HG02610 (cell line): Measurements from ENCODE around the gene NKAIN2.

Experiments used
- ATAC-seq: cut with Tn5 transposase; IDR thresholded peaks from one replicate; pipeline ENCODE4 v1.9.1; 2021; ENCODE audit warnings: mild to moderate bottlenecking, moderate library complexity; ENCODE audit not compliant: unreplicated experiment

The NKAIN2 gene

DNA sequence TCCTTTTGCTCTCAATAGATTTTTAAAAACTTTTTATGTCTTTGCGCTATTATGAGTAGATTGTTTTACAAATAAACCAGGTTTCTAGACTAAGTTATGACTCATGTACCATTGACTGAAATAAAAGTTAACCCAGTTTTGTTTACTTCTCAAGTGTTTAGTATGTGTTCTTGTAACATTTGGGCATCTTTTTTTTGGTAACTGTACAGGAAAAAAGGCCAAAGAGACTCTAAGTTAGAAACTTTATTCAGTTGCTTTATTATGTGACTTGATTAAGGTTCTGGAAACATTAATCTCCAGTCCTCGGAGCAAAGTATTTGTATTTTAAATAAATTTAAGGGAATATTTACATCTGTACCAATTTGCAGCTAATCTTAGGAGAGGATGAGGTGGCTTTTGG is 2.9 kb downstream of the NKAIN2 start:
- ATAC-seq: no peak

DNA sequence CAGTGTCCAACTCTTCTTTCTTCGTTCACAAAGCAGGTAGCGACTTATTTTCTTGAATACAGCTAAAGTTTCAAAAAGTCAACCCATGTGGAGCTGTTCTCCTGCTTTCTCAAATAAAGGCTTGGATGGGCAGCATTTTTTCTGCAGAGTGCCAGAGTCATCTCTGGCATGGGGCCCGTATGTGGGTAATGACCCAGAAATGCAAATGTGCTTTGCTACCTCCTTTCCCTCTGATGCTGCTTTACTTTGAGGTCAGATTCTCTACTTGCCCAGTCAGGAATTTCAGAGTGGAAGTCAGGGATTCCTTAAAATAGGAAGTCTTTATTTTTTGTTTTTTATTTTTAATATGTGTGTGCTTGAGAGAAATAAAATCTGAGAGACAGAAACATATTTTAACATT is 4.9 kb downstream of the NKAIN2 start:
- no peak for ATAC-seq

DNA sequence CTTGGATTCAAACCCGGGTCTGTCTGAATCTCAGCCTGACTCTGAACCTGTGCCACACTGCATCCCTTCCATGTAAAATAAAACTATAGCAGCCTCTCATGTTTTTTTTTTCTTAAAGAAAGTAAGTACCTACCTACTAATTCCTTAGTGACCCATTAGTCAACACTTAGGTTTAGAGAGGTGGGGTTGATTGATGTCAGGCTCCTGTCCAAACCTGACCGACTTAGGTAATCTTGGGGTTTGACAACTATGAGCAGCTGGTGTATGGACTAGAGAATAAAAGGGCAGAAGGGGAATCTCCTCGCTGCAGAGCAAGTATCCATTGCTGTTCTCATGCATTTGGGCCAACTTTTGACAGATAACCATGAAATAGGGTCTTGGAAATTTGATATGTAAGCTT is 6.5 kb downstream of the NKAIN2 start:
- ATAC-seq: no peak

DNA sequence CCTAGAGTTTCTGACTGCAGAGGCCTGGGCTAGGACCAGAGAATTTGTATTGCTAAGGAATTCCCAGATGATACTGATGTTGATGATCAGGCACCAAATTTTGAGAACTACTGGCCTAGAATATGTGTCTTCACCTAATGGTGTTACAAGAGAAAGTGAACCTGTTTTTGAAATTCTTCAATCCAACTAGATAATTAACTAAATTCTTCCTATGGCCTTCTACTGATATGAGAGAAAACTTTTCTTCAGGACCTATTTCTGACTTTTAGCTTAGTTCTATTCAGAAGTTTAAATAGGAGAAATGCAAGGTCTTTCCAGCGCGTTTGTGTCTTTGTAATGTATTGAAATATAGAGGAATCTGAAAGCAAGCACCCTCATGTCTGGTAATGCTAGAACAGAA is 7.3 kb downstream of the NKAIN2 start:
- no peak for ATAC-seq

DNA sequence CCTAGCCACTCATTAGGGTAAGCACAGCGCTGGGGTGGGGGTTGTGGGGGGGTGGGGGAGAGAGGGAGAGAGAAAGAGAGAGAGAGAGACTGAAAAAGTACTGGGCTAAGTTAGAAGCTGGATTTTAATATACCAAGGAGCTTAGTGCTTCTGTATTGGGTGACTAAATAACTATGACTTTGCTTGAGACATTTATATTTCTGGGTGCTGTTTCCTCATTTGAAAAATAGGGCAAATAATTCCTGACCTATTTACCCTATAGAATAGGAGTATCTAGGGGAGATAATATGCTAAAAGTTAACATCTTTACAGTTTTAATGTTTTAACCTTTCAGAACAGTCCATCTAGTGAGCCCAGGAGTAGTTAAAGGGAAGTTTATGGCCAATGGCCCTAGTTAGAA is 7.7 kb downstream of the NKAIN2 start:
- no peak for ATAC-seq

DNA sequence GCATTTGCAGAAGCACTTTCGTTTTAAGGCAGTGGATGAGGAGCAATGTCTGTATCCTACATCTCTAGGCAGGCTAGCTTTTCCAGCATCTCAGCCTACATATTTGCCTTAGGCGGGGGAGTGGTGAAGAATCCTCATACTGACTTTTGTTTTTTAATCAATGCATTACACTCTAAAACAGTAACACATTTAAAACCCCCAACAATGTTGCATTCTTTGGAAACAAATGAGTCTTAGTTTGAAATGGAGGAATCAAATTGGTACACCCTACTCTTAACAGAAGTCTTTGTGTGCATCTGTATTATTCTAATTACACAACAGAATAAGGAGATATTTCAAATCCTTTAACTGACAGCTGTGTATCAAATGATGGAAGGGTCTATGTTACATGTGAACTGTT is 9.0 kb downstream of the NKAIN2 start:
- ATAC-seq: no peak

DNA sequence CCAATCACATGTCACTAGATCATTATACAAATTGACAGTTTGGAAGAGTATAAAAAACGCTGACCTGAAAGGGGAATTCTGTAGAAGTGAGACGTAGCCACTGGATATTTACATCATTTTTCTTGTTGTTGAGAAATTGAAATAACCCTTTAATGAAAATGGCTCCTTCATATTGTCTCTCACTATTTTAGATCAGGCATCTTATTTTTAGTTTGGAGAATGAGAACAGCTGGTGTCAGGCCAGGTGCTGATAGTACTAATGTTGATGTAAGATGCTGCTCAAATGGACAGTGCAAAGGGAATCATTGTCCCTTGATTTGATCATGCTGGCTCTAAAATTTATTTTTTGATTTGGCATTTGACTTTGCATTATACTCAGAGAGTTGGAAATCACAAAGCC is 17.4 kb downstream of the NKAIN2 start:
- no peak for ATAC-seq

DNA sequence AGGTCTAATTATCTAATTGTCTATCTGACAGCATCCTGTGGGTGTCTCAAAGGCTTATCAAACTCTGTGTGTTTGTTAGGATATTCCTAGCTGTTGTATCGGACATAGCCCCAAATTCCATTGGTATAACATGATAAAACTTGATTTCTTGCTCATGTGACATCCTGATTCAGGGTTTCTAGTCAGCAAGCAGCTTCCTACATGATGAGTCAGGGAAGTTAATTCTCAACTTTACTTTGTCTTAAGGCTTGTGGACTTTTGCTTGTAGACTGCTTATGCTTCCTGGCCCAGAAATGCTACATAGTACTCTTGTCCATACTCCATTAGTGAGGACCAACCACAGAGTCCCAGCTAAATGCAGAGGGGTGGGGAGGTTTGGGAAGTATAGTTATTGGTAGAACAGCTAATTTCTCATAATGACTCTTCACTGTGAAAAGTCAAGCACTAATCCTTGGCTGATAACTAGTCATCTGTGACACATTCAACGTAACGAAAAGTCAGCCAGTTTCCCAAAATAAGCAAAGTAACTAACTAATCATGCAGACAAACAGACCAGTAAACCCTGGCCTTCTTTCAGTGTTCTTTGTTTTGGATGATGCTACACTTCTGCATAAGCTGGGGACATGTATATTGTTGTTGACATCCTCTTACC is 25.8 kb downstream of the NKAIN2 start:
- no peak for ATAC-seq

DNA sequence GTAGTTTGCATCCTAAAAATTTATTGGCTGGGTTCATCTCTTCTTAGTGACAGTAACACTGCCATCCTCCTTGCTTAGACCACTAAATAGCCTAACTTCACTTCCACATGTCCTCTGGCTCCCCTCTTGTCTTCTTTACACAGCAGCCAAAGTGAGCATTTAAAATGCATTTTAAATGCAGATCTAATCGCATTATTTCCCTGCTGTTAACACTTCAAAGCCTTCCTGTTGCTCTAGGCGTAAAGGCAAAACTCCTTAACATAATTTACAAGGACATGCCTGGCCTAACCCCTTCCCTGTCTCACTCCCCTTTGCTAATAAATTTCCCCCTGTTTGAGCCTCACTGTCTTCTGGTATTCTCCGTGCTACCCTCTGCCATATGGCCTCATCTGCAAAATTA is 26.5 kb downstream of the NKAIN2 start:
- ATAC-seq: no peak

DNA sequence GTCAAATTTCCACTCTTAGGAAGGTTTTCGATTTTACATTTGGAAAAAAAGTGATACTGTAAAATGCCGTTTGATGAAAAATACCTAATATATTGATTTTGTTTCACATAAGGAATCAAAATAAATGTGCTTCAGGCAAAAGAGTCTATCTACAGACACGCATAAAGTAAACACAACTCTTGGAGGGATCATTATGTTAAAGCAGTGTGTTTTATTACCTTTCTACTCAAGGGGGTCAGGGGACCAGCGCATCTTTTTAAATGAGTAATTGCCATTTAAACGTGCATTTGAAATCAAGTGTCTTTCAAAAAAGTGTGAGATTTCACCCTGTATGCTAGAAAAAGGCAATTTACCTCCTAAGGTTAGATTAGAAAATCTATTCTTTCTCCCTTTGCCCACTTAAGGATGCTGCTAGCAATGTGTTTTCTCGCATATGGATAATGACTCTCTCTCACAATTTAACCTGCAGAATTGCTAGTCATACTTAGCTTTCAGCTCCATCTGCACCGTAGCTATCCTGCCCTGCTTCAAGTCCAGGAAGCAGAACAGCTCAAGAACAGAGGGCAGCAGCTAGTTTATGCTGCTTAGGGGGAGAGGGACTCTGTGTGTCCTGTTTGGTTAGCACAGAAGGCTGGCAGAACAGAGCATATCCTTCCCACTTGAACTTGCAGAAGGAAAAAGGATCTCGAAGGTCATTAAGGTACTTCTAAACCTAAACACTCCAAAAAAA is 35.0 kb downstream of the NKAIN2 start:
- ATAC-seq: no peak

DNA sequence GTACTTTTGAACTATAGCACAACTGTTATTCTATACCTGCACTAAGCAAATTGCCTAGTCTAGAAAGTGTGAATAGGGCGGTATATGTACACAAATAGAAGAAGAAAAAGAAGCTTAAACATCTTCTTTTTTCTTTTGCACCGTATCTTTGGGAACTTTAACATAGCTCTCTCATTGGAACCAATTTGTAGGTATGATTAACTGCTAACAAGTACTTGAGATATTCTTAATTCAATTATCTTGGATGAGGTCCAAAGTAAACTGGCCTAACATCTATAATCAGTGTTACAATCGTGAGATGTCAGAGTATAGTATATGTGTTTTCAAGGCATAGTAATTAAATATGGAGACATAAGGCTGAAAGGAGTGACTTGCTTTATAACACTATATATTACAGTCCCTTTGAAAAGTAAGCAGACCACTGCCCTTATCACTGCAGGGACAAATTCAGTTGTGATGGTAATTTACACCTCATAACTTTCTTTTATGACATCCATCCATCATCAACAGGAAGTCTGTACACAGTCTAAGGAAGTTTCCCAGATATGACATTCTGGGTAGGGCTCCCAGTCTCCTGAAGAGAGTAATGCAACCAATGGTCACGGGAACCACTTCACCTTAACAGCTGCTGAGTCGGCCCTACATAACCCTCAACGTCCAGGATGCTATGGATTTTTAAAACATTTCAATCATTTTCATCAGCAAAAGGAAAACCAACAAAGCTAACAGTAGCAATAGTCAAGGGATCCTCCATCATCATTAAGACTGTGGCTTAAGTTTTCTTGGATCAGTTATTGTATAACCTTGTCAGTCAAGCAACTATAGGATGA is 37.6 kb downstream of the NKAIN2 start:
- no peak for ATAC-seq

DNA sequence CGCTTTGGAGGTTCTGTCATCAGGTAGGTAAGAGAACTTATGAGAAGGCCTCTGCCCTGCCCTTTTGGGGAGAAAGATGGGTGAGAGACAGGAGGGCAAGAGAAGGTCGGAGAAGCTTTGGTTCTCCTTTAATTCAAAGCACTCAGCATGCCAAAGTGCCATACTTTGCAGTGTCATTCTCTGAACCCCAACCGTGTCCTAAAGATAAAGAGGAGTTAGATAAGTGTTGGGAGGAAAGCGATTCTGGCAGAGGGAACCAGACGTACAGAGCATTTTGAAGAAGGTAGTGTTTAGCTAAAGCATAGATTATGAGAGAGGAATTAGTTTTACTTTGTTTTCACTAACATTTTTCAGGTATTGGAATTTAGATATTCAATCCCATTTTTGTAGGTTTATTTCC is 40.3 kb downstream of the NKAIN2 start:
- ATAC-seq: no peak

DNA sequence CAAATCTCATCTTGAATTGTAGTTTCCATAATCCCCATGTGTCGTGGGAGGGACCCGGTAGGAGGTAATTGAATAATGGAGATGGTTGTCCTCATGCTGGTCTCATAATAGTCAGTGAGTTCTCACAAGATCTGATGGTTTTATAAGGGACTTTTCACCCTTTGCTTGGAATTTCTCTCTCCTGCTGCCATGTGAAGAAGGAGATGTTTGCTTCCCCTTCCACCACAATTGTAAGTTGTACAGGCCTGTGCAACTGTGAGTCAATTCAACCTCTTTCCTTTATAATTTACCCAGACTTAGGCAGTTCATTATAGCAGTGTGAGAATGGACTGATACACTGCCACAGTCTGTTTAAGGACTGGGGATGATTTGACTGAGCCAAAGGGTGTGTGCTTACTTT is 44.7 kb downstream of the NKAIN2 start:
- ATAC-seq: no peak

DNA sequence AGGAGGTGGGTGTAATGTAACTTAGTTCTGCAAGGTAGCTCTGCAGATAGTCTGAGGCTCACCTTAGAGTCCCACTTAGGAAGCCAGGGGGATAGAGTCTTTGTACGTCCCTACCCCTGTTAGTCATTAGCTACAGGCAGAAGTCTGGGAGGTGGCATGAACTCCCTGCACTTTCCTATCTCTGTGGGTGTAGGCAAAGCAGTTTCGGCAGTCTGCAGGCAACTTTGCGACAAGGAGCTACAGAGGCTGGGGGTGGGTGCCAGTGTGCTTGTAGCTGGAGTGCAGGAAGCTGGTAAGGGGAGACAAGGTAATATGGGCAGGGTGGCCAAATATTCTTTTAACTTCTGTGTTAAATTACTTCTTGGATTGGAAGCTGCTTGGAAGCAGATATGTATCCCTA is 45.7 kb downstream of the NKAIN2 start:
- ATAC-seq: no peak

DNA sequence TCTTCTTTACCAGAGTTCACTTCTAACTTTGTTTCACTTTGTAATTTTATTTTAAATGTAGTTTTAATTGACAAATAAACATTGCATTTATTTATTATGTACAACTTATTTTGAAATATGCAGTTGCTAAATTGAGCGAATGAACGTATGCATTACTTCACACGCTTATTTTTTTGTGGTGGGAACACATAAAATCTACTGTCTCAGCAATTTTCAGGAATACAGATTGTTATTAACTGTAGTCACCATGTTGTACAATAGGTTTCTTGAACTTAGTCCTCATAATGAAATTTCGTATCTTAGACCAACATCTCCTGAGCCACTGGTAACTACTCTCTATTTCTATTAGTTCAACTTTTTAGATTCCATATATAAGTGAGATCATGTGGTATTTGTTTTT is 46.9 kb downstream of the NKAIN2 start:
- ATAC-seq: no peak

DNA sequence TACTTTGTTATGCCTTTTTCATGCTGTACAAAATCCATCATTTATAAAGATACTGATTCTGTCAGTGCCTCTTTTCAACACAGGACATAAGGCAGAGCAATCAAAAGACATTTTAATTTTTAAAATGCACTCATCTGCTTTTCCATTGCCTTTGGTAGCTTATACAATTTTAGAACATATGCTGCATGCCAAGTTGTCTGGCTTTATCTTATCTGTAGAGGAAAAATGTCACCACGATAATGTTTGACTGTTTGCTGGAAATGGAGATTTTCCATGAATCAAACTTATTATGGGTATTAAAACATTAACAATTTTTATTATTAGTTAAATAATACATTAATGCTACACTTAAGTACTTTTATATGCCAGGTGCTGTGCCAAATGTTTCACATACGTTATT is 50.5 kb downstream of the NKAIN2 start:
- no peak for ATAC-seq

DNA sequence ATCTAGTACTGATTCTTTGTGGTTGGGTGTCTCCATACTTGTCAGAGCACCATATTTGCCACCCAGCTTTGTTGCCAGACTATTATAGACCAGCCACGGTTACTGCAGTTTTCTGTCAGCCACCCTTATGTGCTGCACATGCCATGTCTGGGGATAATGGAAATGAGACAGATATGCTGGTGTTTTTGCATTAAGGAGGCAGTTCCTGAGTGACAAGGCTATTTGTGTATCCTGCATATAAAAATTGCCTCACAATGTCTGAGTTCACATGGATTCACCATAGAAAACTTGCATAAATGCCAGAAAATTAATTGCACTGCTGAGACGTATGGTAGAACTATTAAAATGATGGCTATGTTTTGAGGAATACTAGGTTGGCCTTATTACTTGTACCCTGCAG is 51.8 kb downstream of the NKAIN2 start:
- ATAC-seq: no peak

DNA sequence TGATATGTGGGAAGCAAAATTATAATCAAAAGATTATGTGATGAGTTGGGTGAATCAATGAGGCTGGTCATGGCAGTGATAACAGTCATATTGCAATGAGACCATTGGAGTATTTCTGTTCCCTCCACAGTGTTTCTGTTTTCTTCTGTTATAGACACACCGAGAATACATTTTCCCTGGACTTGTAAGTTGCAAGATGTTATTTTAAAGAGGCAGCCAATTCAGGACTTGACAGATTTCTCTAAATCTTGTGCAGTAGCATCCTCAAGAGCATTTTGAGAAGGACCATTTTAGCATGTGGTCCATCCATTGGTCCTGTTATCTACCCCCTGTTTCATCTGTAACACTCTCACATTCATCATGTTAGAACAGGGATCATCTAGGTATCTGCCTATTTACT is 55.6 kb downstream of the NKAIN2 start:
- no peak for ATAC-seq

DNA sequence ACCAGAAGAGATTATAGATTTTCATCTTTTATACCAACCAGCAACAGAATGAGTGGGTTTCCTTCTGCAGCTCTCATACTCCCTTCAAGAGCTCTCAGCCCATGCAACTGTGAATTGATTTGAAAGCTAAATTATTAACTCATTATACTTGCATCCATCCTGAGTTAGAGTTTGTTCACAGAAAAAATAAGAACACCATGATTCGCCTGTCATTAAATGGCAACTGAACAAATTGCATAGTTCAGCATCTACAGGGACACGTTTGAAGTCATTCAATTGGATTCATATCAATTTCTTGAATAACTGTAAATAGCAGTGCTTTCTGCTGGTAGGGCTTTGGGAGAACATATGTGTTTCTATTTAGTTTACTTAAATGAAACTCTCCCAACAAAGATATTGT is 65.7 kb downstream of the NKAIN2 start:
- ATAC-seq: no peak

DNA sequence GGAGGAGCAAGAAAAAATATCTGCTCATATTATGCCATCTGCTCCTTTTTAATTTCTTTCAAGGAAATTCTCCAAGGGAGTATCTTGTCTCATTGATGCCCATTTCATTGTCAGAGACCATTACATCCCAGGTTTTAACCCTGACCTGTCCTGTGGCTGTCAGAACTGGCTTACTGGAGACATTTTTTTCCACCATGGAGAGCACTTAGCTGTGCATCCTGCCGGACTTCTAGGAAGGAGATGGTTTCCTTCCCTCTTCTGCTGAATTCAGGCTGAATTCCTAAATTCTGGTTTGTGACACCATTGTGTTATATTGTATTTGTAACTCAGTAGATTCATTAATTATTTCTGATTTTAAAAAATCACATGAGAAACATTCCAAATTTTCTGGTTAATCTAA is 70.3 kb downstream of the NKAIN2 start:
- ATAC-seq: no peak

DNA sequence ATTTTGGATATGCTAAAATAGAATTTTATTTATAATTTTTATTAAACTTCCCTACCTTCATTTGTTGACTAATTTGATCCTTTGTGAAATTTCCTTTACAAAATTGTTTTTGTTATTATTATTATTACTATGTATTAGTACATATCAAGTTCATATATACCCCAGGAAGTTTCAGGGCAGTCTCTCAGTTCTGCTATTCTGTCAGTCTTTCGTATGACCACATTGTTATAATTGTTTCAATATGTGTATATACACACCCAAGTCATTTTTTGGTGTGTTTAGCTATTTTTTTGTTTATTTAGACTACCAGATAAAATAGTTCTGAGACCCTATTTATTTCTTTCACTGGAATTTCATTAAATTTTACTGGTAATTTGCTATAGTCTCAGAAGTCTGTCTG is 72.1 kb downstream of the NKAIN2 start:
- ATAC-seq: no peak

DNA sequence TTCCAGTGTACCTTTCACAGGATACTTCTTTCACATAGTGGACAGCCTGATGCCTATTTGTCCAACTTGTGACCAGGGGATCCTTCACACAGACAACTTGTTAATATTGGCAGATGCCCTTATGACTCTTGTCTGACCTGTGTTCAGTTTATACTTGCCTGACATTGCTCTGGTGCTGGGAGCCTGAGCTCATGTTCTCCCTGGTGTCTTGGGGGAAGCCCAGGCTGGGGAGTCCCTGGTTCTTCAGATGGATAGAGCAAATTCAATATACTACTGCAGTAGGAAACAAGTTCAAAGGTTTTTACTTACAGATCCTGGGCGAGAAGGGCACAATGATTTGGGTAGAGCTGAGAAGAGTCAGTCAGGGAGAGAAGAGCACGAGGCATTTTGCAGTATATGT is 76.1 kb downstream of the NKAIN2 start:
- peak; percentile 74 for ATAC-seq
